Nucleus accumbens (tissue), 56 donors: ENCODE results near the gene RGR.
A peak's percentile ranks its signal among the peaks of the same experiment; 100 is the strongest.
"Not testable (repeated sequence)": the region's sequence is repeated elsewhere in the genome, so short reads cannot be mapped to it uniquely, and the experiment has no call there.

Experiments
- DNase-seq, 56 donors: peaks; one replicate each; lab custom pipeline; 2025; lab: John Stamatoyannopoulos, UW

The RGR gene

DNA sequence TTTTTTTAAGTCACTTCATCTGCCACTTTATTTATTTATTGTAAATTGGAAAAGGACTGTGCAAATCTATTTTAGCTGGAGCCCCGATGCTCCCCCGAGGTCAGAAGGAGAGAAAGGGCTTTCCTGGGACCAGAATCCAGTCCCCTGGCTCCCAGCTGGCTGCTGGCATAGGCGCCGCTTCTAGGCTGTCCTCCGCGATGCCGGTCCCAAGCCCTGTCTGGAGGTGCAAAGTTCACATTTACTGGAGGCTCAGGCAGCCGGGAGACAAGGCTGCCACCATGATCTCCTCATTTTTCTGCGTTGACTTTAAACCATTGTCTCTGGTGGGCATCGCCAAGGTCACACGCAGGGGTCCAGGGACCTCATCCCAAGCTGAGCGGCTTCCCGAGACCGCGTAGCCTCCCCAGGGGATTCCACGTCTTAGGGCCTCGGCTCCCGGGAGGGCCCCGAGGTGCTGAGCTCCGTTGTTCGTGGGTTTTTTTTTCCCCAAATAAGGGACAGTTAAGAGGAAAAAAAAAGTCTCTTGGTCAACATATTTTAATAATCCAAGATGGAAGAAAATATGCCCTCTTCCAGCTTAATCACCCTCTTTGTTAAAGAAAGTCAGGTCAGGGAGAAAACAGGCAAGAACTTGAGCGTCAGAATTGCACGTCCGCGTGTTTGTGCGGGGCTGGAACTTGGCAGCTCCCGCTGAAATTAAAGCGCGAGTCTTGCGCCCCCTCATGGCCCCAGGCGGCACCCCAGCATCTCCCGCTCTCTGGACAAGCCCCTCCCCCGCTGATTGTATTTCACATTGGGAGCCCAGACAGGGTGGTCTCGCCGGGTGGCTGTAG, 11.9 kb downstream of the RGR start:
- peak in 39 of 56 donors; percentile 7 to 75 (median 36) for DNase-seq

DNA sequence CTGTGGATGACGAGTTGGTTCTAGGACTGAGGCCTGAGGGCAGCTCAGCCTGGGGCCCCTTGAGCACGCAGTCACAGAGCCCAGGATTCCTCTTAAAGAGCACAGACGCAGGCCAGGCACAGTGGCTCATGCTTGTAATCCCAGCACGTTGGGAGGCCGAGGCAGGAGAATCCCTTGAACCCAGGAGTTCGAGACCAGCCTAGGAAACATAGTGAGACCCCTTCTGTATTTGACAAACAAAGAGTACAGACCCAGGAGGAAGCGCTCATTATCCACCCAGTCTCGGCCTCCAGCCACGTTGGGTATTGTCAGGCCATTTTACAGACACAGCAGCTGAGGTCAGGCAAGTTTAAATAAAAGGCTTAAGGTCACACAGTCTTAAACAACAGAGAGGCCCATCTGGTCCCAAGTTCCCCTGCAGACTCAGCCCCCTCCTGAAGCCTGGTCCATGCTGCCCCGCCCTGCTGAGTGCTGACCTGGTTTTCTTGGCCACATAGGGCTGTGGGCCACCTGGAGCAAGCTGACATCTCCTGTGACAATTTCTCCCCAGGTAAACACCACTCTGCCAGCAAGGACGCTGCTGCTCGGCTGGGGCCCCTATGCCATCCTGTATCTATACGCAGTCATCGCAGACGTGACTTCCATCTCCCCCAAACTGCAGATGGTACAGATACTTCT, 12.6 kb downstream of the RGR start:
- DNase-seq = no peak

DNA sequence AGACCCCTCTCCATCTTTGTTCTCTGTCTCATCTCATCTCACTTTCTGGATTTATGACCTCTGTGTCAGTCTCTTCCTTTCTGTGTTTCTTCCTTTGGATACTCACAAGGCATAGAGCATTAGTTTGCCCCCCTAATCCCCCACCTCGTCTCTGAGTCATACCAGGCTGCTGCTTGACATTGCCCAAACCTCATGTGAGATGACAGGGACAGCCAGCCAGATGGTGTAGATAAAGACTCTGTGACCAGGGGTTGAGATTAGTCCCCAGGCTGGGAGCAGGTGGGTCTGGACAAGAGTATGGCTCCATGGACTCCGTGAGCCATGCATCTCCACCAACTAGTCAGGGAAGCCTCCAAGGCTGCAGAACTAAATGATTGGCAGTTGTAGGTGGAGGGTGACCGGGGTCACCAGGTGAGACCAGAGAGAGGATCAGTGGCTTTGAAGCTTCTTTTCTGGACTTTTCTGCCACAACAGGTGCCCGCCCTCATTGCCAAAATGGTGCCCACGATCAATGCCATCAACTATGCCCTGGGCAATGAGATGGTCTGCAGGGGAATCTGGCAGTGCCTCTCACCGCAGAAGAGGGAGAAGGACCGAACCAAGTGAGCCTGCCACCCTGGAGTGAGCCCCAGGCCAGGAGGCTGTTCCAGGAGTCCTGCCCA, 13.3 kb downstream of the RGR start:
- no peak for DNase-seq

DNA sequence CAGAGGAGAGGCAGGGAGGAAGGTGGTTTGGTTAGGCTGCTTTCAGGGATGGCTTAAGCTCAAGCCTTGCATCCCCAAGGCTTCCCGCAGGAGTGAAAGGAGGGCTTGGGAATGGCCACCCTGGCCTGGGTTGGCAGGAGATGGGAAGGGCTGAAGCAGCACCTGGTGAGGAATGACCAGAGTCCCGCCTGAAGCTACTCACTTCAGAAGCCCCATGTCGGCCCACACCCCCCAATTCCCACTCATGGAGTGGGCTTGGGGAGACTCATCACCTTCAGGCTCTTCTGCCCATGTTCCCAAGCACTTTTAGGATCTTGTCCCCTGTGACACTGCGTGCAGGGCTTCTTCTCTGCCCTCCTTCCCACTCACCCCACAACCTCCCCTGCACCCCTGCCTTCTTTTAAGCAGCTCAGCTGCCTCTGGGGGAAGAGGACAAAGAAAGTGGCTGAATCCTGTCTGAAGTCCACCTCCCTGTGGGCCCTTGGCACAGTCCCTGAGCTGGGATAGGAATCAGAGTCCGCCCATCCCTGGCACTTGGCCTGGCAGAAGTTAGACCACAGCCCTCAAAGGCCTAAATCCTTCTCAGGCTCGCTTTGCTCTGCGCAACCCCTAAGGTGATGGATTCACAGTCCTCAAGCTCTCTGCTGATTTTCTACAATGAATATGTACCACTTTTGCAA, 16.5 kb downstream of the RGR start:
- DNase-seq = no peak

DNA sequence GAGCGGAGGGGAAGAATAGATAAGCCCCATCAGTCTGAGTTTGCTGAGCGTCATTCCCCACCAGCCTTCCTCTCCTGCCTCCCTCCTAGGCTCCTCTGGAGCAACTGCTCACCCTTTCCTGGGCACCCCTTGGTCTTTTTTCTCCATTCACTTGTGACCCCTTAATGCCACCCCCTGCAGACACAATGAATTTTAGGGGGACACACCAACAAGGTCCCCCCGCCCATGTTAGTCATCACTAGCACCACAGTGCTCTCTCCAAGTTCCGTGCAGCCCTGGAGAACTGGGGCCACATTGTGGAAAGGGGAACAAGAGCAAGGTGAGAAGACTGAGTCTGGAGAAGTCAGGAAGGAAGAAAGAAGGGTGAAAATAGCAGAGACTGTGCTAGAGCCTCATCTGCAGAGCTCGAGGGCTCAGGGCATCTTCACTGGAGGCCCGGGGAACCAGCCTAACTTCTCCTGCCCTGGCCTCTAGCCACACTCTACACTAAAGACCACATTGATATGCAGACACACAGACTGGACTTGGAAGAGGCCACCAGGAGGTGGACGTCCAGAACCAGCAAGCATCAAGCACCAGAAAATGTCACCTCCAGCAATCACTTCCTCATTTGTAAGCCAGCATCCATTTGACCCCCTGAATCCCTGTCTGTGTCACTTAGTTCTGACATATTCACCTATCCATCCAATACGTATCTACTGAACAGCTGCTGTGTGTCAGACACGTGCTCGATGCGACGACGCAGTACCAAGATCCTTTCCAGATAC, 17.5 kb downstream of the RGR start:
- DNase-seq = no peak

DNA sequence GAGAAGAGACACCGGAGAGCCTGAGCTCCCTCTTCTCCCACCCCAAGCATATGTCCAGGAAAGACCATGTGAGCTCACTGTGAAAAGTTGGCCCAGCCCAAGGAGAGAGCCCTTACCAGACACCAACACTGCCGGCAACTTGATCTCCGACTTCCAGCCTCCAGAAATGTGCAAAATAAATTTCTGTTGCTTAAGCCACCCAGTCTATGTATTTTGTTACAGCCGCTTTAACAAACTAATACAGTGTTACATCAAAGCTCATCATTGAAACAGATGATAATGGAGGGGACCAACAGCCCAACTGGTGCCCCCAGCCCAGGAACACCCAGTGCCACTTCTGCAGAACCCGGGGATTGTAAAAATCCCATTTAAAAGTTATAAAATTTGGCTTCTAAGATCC, 18.9 kb downstream of the RGR start:
- DNase-seq = no peak

DNA sequence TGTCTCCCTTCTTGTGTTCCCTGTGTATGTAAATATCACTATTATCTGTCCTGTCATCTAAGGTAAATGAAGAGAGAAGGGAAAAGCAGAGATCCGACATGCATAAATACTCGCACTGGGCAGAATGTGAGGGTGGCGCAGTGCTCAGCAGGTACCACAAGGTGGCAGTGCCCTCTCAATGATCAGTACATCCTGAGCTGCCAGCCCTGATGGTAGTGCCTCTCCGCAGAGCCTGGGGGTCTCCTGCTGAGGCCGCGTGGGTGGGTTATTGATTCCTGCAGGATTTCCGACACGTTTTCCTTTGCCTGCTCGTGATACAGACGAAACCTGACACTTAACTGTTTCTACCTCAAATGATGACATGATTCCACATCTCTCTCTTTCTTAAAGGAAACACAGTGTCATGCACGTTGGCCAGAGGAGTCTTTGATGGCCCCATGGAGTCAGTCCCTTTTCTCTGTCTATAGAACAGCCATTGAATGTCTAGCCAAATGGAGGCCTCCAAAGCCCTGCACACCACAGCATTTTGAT, 19.8 kb downstream of the RGR start:
- DNase-seq = peak in 49 of 56 donors; percentile 20 to 88 (median 61)

DNA sequence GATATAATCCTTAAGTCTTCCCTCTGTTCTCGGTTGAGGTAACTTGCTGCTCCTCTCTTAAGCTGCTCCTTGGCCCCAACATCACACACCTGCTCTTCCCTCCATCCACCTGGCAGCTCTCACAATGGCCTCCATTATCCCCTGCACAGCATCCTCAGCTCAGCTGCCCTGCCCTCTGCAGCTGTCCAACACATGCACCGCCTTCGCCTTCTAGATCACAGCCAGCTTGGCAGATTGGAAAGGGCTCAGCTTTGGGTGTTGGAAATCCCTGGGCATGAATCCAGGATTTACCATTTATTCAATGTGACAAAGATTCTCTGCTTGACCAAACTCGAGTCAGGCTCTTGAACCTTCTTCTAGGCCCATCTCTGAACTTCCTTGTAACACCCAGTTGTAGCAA, 20.6 kb downstream of the RGR start:
- DNase-seq = peak in 14 of 56 donors; percentile 4 to 39 (median 17)

DNA sequence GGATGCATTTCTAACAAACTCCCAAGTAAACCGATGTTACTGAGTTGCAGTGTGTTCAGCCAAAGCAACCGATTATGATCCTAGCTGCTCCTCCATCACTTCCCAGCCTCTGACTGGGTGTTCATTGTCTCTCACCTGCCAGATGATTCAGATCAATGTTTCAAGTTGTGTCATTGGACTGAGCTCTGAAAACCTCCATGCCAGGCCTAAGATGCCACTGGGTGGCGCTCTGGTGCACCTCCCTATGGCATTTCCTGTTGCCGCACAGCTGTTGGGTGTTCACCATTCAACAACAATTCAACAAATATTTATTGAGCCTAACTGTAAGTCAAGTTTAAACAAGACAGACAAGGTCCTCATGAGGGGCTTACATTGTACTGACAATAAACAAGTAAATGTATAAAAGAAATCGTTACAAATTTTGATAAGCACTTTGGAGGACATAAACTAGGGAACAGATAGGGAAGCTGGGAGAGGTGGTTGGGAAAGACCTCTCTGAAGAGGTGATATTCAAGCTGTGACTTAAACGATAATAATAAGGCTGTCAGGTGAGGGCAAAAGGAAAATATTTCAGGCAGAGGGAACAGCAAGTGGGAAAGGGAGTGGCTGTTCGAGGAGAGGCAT, 22.8 kb downstream of the RGR start:
- peak in 16 of 56 donors; percentile 2 to 61 (median 22) for DNase-seq

DNA sequence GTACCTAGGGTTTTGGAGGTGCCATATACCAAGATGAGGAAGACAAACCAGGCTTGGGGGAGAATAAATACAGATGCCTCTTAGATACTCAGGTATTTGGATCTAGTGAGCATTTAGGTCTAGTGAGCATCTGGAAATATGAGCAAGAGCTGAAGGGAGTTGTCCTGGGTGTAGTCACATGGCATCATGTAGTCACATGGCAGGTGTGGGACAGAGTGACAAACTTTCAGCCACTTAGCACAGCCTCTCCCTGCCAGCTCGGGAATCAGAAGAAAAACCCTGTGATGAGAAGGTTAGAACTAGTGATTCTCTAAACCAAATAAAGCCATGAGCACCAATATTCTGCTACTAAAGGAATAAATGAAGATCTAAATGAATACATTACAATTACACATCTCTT, 24.3 kb downstream of the RGR start:
- no peak for DNase-seq

DNA sequence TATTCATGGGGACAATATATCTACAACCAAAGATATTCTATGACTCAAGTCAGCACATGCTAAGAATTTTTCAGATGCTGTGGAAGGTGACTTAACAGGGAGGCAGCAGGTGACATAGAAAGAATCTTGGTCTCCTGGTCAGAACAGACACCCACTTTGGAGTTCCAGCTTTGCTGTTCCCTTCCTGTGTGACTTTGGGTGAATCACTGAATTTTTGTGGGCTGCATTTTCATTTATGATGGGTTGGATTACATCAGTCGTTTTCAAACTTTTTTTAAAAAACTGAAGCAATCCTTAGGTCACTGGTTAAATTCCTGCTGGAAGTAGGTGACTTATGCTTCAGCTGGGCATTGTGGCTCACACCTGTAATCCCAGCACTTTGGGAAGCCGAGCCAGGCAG, 24.9 kb downstream of the RGR start:
- no peak for DNase-seq

DNA sequence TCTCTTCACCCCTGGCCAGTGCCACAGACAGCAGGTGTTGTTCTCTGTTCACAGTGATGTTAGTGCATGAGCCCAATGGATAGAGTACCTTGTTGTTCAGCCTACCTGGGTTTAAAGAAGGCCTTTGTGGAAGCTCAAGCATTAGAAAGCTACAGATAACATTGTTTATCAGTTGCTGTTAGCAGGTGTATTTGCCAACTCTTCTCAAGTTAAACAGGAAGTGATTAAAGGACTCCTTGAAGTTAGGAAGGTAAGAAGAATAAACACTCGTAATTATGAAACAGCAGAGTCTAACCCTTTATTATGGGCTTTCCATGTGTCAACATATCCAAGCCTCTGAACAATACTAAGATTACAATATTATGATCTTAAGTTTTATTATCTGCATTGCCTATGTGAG, 25.9 kb downstream of the RGR start:
- no peak for DNase-seq

DNA sequence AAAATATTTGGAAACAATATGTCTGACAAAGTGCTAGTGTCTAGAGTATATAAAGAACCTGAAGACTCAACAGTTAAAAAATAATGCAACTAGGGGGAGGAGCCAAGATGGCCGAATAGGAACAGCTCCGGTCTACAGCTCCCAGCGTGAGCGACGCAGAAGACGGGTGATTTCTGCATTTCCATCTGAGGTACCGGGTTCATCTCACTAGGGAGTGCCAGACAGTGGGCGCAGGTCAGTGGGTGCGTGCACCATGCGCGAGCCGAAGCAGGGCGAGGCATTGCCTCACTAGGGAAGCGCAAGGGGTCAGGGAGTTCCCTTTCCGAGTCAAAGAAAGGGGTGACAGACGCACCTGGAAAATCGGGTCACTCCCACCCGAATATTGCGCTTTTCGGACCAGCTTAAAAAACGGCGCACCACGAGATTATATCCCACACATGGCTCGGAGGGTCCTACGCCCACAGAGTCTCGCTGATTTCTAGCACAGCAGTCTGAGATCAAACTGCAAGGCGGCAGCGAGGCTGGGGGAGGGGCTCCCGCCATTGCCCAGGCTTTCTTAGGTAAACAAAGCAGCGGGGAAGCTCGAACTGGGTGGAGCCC, 35.1 kb downstream of the RGR start:
- not testable (repeated sequence) for DNase-seq

DNA sequence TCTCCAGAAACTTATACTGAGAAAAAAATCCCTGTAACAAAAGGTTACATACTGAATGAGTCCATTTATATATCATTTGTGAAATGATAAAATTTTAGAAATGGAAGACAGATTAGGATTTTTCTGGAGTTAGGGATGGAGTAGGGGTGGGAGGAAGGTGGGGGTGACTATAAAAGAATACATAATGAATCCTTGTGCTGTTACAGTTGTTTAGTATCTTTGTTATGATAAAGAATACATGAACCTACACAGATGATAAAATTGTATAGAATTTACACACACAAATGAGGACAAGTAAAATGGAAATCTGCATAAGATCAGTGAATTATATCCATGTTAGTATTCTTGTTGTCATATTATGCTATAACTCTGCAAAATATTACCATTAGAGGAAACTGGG, 41.8 kb downstream of the RGR start:
- DNase-seq = no peak

DNA sequence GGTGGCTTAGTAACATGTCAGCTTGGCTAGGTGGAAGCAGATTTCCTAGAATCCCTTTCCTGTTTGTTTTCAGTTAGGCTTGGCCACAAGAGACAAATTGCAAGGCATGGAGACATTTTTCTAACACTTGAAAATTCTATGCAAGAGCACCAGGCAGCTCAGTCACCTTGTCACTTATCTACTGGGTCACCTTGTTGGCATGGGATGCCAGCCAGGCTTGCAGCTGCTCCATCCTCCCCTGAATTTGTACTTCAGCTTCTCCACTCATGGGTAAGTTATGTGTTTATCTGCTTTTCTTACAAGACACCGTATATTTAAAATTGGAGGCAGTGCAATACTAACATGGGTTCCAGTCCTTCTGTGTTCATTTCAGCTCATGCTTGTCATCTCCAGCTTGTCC, 43.3 kb downstream of the RGR start:
- DNase-seq = no peak

DNA sequence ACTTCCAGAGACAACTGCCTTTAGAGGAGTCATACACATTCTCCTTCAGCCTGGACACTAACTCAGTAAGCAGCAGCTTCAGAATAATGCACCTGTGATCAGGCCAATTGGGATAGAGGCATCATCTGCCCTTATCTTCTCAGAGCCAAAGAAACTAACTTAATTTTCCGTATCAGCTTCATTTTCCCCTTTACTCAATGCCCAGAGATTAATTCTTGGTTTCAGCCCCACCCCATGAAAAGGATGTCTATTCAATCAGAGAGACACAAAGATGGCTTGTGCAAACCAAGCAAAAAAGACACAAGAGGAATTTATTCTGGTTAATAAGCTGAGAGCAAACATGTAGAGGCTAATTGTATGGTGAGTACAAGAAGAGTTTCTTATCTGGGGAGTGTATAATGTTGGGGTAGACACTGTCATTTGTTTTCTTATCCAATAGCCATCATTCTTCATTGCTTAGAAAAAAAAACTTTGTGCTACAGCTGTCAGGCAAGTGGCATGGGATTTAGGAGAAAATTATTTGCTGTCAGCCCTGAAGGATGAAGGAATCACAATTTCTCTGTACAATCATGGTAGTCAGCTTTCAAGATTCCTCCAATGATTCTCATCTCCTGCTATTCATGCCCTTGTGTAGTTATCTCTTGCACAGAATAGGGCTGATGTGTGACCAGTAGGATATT, 44.8 kb downstream of the RGR start:
- DNase-seq = no peak

DNA sequence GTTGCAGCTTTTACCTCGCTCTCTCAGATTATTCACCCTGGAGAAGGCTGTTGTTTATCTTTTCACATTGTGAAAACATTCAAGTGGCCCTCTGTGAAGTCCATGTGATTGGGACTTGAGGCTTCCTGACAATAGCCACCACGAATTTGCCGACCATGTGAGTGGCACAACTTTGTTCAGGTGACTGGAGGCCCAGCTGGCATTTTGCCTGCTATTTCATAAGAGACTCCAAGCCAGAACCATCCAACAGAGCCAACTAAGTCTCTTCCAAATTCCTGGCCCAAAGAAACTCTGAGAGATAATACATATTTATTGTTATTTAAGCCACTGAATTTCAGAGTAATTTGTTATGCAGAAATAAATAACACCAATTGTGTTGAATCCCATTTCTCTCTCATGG, 45.4 kb downstream of the RGR start:
- DNase-seq = no peak

DNA sequence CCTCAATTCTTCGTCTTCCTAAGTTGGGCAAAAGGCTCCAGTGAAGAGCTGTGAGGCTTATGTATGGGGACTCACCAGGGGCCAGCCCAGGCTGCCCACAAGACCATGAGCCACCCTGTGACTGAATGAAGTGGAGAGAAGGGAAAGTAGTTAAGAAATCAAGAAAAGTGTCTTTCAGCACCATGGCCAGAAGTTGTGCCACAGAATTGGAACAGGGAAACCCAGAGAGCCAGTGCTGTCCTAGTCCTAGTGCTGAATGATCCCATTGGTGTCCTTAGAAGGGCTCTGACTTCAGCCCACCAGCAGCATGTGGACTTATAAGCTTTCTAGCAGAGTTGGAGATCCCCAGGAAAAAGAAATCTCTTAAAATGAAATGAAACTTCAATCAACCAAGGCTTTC, 46.5 kb downstream of the RGR start:
- DNase-seq = no peak

DNA sequence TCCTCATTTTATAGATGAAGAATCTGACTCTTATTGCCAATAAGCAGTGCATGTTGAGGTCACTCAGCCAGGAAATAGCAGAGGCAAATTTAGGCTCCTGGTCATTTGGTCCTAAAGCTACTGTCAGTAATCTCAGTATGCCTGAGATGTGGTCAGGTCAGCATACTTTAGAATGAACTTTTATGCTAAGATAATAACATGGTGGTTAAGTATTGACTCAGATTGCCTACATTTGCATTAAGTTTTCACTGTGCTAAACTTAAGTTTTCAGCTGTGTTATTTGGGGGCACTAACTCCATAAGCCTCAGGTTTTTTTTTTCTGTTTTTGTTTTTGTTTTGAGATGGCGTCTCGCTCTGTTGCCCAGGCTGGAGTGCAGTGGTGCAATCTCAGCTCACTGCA, 47.6 kb downstream of the RGR start:
- DNase-seq = no peak
